OCI-LY7 (cell line): Measurements from ENCODE around the gene DAB2IP. TPM values are rescaled to one million over a fixed set of nuclear protein-coding genes. Genes with fewer than 3 reads are reported as not detected.
A peak's percentile ranks its signal among the peaks of the same experiment; 100 is the strongest.

ENCODE experiments used
- BruUV-seq: library from RNA; stranded (reverse); fragments of 400-500 nt; replicated peaks from 2 replicates; lab custom pipeline; 2021; lab: Mats Ljungman, UMichigan
- CTCF ChIA-PET: fragments of 300-600 bp; sonication (Branson Sonifier 250); formaldehyde crosslinking; loops from one replicate; lab custom pipeline; 2022; ENCODE audit warnings: antibody characterized with exemption; ENCODE audit not compliant: unreplicated experiment; lab: Charles Lee
- POLR2A ChIA-PET: fragments of 300-600 bp; sonication (Branson Sonifier 250); formaldehyde crosslinking; loops from one replicate; lab custom pipeline; 2022; ENCODE audit warnings: antibody characterized with exemption; lab: Charles Lee
- DNase-seq: peaks from one replicate; pipeline ENCODE4 v3.0.0-alpha.2; 2015; ENCODE audit warnings: low spot score
- H2AFZ ChIP-seq: fragments of 200-600 bp; sonication (generic), shearing (Covaris generic); 2 replicates; pipeline ENCODE4 v1.6.1; 2014; ENCODE audit warnings: mild to moderate bottlenecking, antibody characterized with exemption, low read length, moderate library complexity
- H3K27ac ChIP-seq: fragments of 200-600 bp; sonication (generic); 2 replicates; pipeline ENCODE4 v1.5.1; 2014; ENCODE audit warnings: mixed run types, low read depth, mild to moderate bottlenecking, moderate library complexity, low read length, inconsistent platforms; ENCODE audit not compliant: poor library complexity, severe bottlenecking
- H3K36me3 ChIP-seq: fragments of 200-600 bp; sonication (generic); 2 replicates; pipeline ENCODE4 v1.6.1; 2014; ENCODE audit warnings: mild to moderate bottlenecking, antibody characterized with exemption, low read length, moderate library complexity, mixed read lengths; ENCODE audit not compliant: insufficient read depth
- H3K4me1 ChIP-seq: fragments of 200-600 bp; sonication (generic); 2 replicates; pipeline ENCODE4 v1.5.1; 2014; ENCODE audit warnings: mild to moderate bottlenecking, low read length; ENCODE audit not compliant: insufficient read depth, poor library complexity, severe bottlenecking
- H3K4me2 ChIP-seq: fragments of 200-600 bp; sonication (generic); 2 replicates; pipeline ENCODE4 v1.6.1; 2014; ENCODE audit warnings: mild to moderate bottlenecking, low read length
- H3K4me3 ChIP-seq: fragments of 200-600 bp; sonication (generic); 2 replicates; pipeline ENCODE4 v1.5.1; 2014; ENCODE audit warnings: mild to moderate bottlenecking, low read depth, low read length; ENCODE audit not compliant: poor library complexity, severe bottlenecking
- H3K79me2 ChIP-seq: fragments of 200-600 bp; sonication (generic); 2 replicates; pipeline ENCODE4 v1.6.1; 2016; ENCODE audit warnings: low read depth, mild to moderate bottlenecking, low read length, moderate library complexity, mixed read lengths; ENCODE audit not compliant: insufficient read depth
- H3K9me2 ChIP-seq: fragments of 200-600 bp; sonication (generic); 2 replicates; pipeline ENCODE4 v1.6.1; 2016; ENCODE audit warnings: mild to moderate bottlenecking, low read length, mixed read lengths; ENCODE audit not compliant: insufficient read depth
- H3K9me3 ChIP-seq: fragments of 200-600 bp; sonication (generic); 2 replicates; pipeline ENCODE4 v1.6.1; 2014; ENCODE audit warnings: mild to moderate bottlenecking, mixed run types, low read length, mixed read lengths
- H4K20me1 ChIP-seq: fragments of 200-600 bp; sonication (generic); 2 replicates; pipeline ENCODE4 v1.6.1; 2014; ENCODE audit warnings: mild to moderate bottlenecking, antibody characterized with exemption, low read length, moderate library complexity, mixed read lengths; ENCODE audit not compliant: insufficient read depth
- CTCF ChIP-seq: fragments of 200-600 bp; sonication (generic); conservative IDR thresholded peaks from 2 replicates; pipeline ENCODE4 v1.5.1; 2014; ENCODE audit warnings: mild to moderate bottlenecking, antibody characterized with exemption, low read length, moderate library complexity, mixed read lengths
- EZH2phosphoT487 ChIP-seq: fragments of 200-600 bp; sonication (generic); IDR thresholded peaks from 2 replicates; pipeline ENCODE4 v1.6.1; 2018; ENCODE audit warnings: low read depth, borderline replicate concordance, mild to moderate bottlenecking, mixed run types, antibody characterized with exemption, low read length, moderate library complexity, mixed read lengths
- intact Hi-C: fragments of 100-400 bp; cut with micrococcal nuclease; formaldehyde crosslinking; loops from one replicate; pipeline ENCODE4 v1.10.0; 2022; ENCODE audit not compliant: unreplicated experiment
- total RNA-seq, 2 experiments: library from RNA; depleted of rRNA in 1 of 2; stranded (reverse); fragments of >200 nt in 1 of 2; shearing (Covaris generic) in 1 of 2; gene quantifications; 2 replicates each; pipeline ENCODE4 v1.2.3, GENCODE V29; 2014 to 2022

The DAB2IP gene
- total RNA-seq, 2 experiments from 2014 or later: 3.9 to 11.1 TPM

DNA sequence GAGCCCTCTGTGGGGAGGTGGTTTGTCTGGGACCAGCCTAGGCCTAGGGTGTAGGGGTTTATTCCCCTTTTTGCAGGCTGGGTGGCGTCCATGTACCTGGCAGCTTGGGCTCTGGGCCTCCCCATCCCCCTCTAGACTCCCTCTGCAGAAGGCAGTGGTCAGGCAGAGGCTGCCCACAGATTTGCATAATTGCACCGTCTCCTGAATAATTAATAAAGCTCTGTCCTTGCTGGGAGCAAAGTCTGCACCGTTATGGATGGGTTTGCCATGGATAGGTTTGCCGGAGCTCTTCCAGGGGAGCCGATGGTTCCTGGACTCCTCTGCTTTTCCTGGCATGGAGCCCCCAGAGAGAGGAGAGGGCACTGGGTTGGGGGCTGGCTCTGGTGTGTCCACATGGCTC, 60.4 kb downstream of the DAB2IP start:
- Histone ChIP-seq H3K4me3 (no peak overlapping the region), H4K20me1 (no peaks in the 10 kb centered on the region), H3K36me3 (no peaks in the 10 kb centered on the region), H3K27ac (no peak overlapping the region), H3K79me2 (no peaks in the 10 kb centered on the region), H3K9me3 (no peaks in the 10 kb centered on the region), H3K4me1 (peaks cover 49% of the 10 kb centered on the region), H3K4me2 (no peak overlapping the region), H3K9me2 (no peaks in the 10 kb centered on the region), H2AFZ (no peak overlapping the region)
- no peak for DNase-seq
- ChIA-PET POLR2A (interaction anchor here (0.6 kb wide), 1 partner anchor 147 kb away, joined by 3 read pairs; no protein-coding TSS in a partner anchor), CTCF (interaction anchor here (0.6 kb wide), 1 partner anchor 13 kb away, joined by 3 read pairs; no protein-coding TSS in a partner anchor)
- intact Hi-C loops: no loop called here
- BruUV-seq: no TSS peak
- TF ChIP-seq EZH2phosphoT487: no peak
- no peak for TF ChIP-seq CTCF

- H3K79me2 ChIP-seq: no peaks in the 10 kb centered on the region
- CTCF ChIA-PET: no interaction called here
- H3K27ac ChIP-seq: no peak overlapping the region
- no TSS peak for BruUV-seq
- POLR2A ChIA-PET: interaction anchor here (0.7 to 1.2 kb wide), 2 partner anchors 13 to 15 kb away, joined by 3 read pairs; no protein-coding TSS in a partner anchor
- intact Hi-C loops: no loop called here
- H2AFZ ChIP-seq: no peak overlapping the region
- no peaks in the 10 kb centered on the region for H3K9me3 ChIP-seq
- H3K4me2 ChIP-seq: no peak overlapping the region
- no peaks in the 10 kb centered on the region for H3K36me3 ChIP-seq
- no peak for DNase-seq
- no peaks in the 10 kb centered on the region for H3K9me2 ChIP-seq
- H3K4me1 ChIP-seq: peaks cover 32% of the 10 kb centered on the region
- TF ChIP-seq EZH2phosphoT487 (no peak), CTCF (0 out of 2 replicates have a peak, but pooled peaks have one; percentile 12)
- no peaks in the 10 kb centered on the region for H4K20me1 ChIP-seq
- no peak overlapping the region for H3K4me3 ChIP-seq
Observed at GRCh38 chr9:121713400-121714070, 62.1 kb downstream of the DAB2IP start.

- H3K9me2 ChIP-seq: no peaks in the 10 kb centered on the region
- H3K9me3 ChIP-seq: no peaks in the 10 kb centered on the region
- no peaks in the 10 kb centered on the region for H3K79me2 ChIP-seq
- ChIA-PET POLR2A (no interaction called here), CTCF (no interaction called here)
- intact Hi-C loops: no loop called here
- no peaks in the 10 kb centered on the region for H3K36me3 ChIP-seq
- TF ChIP-seq EZH2phosphoT487 (no peak), CTCF (no peak)
- no peak overlapping the region for H2AFZ ChIP-seq
- no peaks in the 10 kb centered on the region for H4K20me1 ChIP-seq
- H3K4me1 ChIP-seq: peaks cover 25% of the 10 kb centered on the region
- no peak for DNase-seq
- no peak overlapping the region for H3K4me2 ChIP-seq
- H3K27ac ChIP-seq: no peak overlapping the region
- no peak overlapping the region for H3K4me3 ChIP-seq
- no TSS peak for BruUV-seq
Observed at GRCh38 chr9:121714075-121714705, 62.8 kb downstream of the DAB2IP start.
